ENCODE data around the gene FKBP1A. TPM values are rescaled to one million over a fixed set of nuclear protein-coding genes. Genes with fewer than 3 reads are reported as not detected.

The FKBP1A gene
- total RNA-seq = 100 to 1,000 TPM; 239 to 274 TPM
- long read RNA-seq, donor 1, transcript FKBP1A-204 (5 exons, 1,622 nt) = major isoform, 65 of 75 reads
- long read RNA-seq, donor 1, partial matches to known transcripts = 3 of 75 reads
- long read RNA-seq, donor 1, other reads (novel, unspliced or antisense) = 1 of 75 reads
- long read RNA-seq, donor 2, transcript FKBP1A-211 (4 exons, 1,518 nt) = minor isoform, 5 of 803 reads
- long read RNA-seq, donor 2, transcript FKBP1A-204 (5 exons, 1,622 nt) = major isoform, 722 of 803 reads
- long read RNA-seq, donor 2, transcript FKBP1A-203 (4 exons, 976 nt) = minor isoform, 29 of 803 reads
- long read RNA-seq, donor 2, partial matches to known transcripts = 39 of 803 reads
- long read RNA-seq, donor 2, other reads (novel, unspliced or antisense) = 6 of 803 reads

DNA sequence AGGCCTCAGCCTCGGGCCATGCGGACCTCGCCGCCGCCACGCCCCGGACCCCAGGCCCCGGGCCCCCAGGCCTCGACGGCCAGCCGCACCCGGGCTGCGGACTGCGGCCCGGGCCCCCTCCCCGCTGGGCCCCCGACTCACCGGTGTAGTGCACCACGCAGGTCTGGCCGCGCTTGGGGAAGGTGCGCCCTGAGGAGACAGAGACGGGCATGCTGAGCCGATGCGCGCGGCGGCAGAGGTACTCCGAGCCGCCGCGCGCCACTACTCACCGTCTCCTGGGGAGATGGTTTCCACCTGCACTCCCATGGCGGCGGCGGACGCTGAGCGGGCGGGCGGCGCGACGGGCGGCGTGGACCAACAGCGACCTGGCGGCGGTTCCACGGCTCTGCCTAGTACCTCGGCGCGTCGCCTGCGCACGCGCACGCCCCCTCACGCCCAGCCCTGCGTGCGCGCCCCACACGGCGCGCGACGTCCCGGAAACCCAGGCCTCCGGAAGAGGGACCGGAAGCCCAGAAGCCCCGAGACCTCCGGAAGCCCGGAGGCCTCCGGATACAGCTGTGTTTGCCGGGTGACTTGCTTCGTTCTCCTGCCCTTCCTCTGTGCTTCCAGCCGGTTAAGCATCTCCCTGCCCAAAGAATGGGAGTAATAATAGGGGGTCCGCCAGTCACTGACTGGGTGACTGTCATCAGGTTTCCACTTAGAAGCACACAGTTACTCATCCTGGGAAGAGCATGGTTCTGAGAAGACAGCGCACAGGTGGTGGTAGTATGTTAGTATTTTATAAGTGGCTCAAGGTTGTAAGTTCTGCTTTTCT, at the start of gene FKBP1A:
Gene FKBP1A, minus strand, starts transcription at position 362 of the 814 bp plus-strand sequence. Its CDS starts 56 bp downstream, at position 306.
- DNase-seq (ENCODE audit: low spot score) = peak; percentile 97
- intact Hi-C loops (cut with DNase I) = loop anchor here (2.0 to 10.0 kb wide), 3 partner anchors 66 to 78 kb away; partner anchors contain the start of genes NSFL1C (in 1 of the 2) and SDCBP2 (in 1 of the 2)

- intact Hi-C loops (cut with DNase I) = no loop called here
These were observed 49.5 kb upstream of the FKBP1A start for GRCh38 chr20:1442304-1442703.

DNA sequence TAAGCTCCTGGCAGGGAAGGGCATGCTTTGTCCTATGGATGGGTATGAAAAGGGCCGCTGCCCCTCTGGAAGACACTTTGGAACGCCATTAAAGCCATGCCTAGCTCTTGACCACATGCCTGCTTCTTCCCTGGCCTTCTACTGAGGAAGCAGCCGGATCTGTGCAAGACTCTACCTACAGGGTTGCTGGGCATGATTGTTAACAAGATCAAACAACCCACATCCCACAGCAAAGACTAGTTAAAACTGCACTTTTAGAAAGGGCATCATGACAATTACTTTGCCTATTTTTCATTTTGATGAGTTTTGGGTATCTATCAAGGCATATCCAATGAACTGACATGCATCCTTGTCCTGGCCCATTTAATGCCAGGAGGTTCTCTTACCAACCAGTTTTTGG, 48.3 kb upstream of the FKBP1A start:
- intact Hi-C loops (cut with DNase I) = no loop called here
- no peak for DNase-seq (ENCODE audit: low spot score)

More at GRCh38 chr20:1442304-1442703, 49.5 kb upstream of the FKBP1A start:
- DNase-seq (ENCODE audit: low spot score) = no peak

DNA sequence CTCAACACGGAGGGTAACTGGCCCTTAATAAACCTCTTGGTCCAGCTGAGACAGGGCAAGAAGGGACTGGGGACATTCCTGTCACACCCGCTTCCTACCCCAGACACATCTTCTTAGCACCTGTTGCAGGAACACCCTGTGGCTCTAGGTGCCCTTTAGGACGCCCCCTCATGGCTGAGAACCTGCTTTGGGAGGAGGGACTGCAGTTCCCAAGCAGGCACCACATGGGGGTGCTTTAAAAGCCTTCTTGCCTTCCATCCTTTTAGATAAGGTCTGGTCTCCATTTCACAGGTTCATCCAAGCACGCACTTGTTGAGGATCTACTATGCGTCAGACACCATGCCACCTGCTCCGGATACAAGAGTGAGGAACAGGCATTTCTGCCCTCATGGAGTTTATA, 47.2 kb upstream of the FKBP1A start:
- intact Hi-C loops (cut with DNase I) = no loop called here
- DNase-seq (ENCODE audit: low spot score) = no peak

GRCh38 chr20:1438361-1438760, 45.5 kb upstream of the FKBP1A start:
- no peak for DNase-seq (ENCODE audit: low spot score)

GRCh38 chr20:1437235-1437904, 44.5 kb upstream of the FKBP1A start:
- intact Hi-C loops (cut with DNase I) = no loop called here
- peak; percentile 93 for DNase-seq (ENCODE audit: low spot score)

More at GRCh38 chr20:1438361-1438760, 45.5 kb upstream of the FKBP1A start:
- intact Hi-C loops (cut with DNase I) = loop anchor here in 1 of 2 donors (2.0 kb wide), 1 partner anchor 126 kb away; no protein-coding TSS in a partner anchor

GRCh38 chr20:1436263-1436662, 43.4 kb upstream of the FKBP1A start:
- intact Hi-C loops (cut with DNase I) = no loop called here
- DNase-seq (ENCODE audit: low spot score) = no peak

DNA sequence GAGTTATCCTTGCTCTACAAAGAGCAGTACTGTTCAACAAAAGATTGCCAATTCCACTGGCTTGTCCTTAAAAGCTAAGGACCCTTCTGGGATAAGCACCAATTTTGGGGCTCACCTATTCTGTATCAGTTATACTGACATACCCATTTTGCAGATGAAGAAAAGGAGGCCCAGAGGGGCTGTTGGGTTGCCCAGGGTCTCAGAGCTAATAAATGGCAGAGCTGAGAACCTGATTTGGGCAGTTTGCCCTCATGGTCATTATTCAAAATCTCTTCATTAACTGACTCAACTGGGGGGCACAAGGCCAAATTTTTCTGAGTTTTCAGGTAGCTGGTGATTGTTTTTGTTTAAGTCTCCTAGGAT, 42.5 kb upstream of the FKBP1A start:
- intact Hi-C loops (cut with DNase I) = no loop called here
- DNase-seq (ENCODE audit: low spot score) = no peak

DNA sequence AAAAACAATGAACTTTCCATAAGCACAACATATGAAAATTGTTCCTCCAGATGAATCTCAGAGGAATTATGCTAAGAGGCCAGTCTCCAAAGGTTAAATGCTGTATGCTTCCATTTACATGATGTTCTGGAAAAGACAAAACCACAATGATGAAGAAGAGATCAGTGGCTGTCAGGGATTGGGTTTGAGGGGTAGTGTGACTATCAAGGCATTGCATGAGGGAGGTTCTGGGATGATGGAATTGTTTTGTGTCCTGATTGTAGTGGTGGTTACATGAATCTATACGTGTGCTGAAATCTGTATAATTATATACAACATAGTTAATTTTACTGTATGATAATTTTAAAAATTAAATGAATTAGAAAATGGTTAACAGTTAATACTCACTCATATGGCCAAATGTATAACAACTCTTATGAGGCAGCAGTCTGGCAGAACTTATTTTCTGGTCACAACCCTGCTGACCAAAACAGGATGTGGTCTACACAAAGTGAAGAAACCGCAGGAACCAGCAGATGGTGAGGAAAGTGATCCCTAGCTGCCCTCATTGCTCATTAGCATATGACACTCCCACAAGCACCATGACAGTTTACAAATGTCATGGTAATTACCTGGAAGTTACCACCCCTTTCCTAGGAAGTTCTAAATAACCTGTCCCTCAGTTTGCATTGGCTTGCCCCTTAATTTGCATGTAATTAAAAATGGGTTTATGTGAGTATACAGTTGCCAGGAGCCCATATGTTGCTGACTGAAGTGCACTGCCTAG, 41.9 kb upstream of the FKBP1A start:
- intact Hi-C loops (cut with DNase I) = no loop called here
- DNase-seq (ENCODE audit: low spot score) = no peak

GRCh38 chr20:1431158-1431557, 38.3 kb upstream of the FKBP1A start:
- DNase-seq (ENCODE audit: low spot score) = no peak
- intact Hi-C loops (cut with DNase I) = no loop called here

- DNase-seq (ENCODE audit: low spot score) = no peak
- intact Hi-C loops (cut with DNase I) = no loop called here
These were observed 37.2 kb upstream of the FKBP1A start for GRCh38 chr20:1430004-1430451.

- DNase-seq (ENCODE audit: low spot score) = no peak
- intact Hi-C loops (cut with DNase I) = no loop called here
These were observed 36.4 kb upstream of the FKBP1A start for GRCh38 chr20:1429143-1429728.

DNA sequence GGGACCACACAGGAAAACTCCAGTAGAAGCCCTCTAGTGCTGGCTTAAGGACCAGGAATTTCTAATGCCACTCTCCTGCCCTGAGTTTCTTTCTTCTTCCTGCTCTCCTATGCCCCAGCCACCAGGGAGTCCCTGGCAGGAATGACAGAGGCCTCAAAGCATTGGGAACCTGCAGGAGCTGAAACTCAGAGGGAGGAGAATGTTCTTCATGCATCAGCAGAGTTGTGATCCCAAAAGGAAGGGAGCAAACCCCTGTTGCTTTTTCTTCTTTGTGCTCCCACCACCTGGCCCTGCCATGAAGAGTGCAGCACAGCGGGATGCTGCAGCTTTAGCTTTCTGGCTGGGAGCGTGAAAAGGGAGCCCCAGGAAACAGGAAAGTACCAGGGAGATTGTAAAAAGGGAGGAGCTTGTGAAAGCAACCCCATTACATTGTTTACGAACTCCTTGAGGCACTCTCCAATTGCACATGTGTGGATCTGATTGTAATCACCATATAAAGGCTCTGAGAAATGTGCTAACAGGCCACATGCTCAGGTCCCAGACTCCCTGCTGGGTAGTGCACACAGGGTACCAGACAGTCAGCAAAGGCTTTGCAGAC, 34.7 kb upstream of the FKBP1A start:
- no peak for DNase-seq (ENCODE audit: low spot score)
- intact Hi-C loops (cut with DNase I) = no loop called here

GRCh38 chr20:1426231-1426849, 33.5 kb upstream of the FKBP1A start:
- intact Hi-C loops (cut with DNase I) = no loop called here
- DNase-seq (ENCODE audit: low spot score) = no peak

- no peak for DNase-seq (ENCODE audit: low spot score)
- intact Hi-C loops (cut with DNase I) = no loop called here
These were observed 31.5 kb upstream of the FKBP1A start for GRCh38 chr20:1424336-1424735.

DNA sequence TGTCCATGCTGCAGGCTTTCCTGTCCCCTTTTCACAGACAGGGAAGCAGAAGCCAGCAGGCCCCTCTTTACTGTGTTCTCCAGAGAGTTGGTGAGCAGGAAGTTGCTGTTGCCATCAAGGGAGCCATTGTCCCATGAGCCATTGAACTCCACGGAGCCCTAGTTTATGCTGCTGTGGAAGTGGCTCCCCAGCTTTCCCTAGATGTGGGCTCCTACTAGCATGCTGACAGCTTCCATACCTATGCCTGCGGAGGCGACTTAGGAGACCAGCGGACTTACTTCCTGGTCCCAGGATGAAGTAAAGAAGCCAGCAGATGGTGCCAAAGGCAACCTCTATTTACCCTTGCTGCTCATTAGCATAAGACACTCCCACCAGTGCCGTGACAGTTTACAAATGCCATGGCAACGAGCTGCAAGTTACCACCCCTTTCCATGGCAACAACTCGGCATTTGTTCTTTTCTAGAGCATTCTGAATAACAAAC, 30.8 kb upstream of the FKBP1A start:
- intact Hi-C loops (cut with DNase I) = no loop called here
- no peak for DNase-seq (ENCODE audit: low spot score)

DNA sequence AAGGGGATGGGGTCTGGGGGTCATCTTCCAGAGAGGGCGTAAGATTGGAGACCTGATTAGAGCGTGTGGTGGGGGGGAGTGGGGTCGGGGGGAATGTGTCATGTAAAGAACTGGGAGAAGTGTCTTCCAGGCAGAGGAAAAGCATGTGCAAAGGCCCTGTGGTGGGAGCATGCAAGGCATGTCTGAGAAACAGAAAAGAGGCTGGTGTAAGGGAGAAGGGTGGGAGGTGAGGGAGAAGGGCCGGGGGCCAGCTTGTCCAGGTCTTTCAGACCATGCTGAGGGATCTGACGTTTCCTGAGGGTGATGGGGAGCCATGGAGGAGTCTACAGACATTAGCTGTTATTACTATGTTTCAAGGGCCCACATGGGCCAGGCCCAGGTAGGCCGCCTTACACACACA, 30.4 kb upstream of the FKBP1A start:
- DNase-seq (ENCODE audit: low spot score) = no peak
- intact Hi-C loops (cut with DNase I) = no loop called here

DNA sequence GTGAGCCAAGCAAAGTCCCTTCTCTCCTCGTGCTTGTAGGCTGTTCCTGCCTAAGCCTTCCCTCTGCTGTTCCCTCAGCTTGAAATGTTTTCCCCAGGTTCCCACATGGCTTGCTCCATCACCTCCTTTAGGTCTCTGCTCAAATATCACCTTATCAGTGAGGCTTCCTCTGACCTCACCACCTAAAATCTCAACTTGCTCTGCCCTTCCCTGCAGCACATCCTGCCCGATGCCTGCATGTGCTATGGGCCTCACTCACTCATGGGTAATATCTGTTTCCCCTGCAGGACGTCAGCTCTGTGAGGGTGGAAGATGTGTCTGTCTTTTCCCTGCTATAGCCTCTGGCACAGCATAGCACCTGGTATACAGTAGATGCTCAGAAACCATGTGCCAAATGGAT, 29.9 kb upstream of the FKBP1A start:
- intact Hi-C loops (cut with DNase I) = no loop called here
- no peak for DNase-seq (ENCODE audit: low spot score)
